Epithelial cell of proximal tubule (primary cell): ENCODE results near the gene STIM2. TPM values are rescaled to one million over a fixed set of nuclear protein-coding genes. Genes with fewer than 3 reads are reported as not detected.

Source experiments
- DNase-seq: peaks from one replicate; pipeline ENCODE4 v3.0.0-alpha.2; 2011; ENCODE audit warnings: low read depth
- H3K4me3 ChIP-seq: 2 replicates; pipeline ENCODE4 v1.5.1; 2011; ENCODE audit warnings: low read depth, mild to moderate bottlenecking, low read length
- total RNA-seq: library from RNA; depleted of rRNA; stranded (reverse); fragments of >200 nt; gene quantifications from 2 replicates; pipeline ENCODE4 v1.2.3, GENCODE V29; 2015
- TF ChIP-seq, protein P1 (sequence below): conservative IDR thresholded peaks from 2 replicates; pipeline ENCODE4 v1.5.1; 2012; ENCODE audit warnings: low read depth, mild to moderate bottlenecking, low read length

STIM2 gene
- total RNA-seq, 1 donor from 2014 or later = 7.0 TPM

DNA sequence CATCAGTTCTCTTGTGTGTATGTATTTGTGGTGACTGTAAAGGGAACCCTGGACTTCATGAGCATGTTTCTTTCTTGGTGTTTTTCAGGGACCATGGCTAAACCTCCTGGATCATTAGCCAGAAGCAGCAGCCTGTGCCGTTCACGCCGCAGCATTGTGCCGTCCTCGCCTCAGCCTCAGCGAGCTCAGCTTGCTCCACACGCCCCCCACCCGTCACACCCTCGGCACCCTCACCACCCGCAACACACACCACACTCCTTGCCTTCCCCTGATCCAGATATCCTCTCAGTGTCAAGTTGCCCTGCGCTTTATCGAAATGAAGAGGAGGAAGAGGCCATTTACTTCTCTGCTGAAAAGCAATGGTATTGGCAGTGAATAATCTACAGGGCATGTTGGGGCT, 157.0 kb downstream of the STIM2 start:
- no peak overlapping the region for H3K4me3 ChIP-seq

DNA sequence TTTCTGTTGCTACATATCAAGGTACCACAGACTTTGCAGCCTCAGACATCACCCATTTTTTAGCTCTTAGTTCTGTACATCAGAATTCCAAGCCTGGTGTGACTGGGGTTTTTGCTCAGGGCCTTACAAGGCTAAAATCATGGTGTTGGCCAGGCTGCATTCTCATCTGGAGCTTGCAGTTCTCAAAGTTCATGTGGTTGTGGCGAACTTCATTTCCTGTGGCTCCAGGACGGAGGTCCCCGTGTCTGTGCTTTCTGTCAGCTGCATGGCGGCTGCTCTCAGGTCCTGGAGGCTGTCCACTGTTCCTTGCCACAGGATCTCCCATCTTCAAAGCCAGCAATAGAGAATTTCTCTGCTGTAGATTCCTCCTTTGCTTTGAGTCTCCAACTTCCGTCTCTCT, 157.4 kb downstream of the STIM2 start:
- no peak for DNase-seq
- TF ChIP-seq, protein P1, sequence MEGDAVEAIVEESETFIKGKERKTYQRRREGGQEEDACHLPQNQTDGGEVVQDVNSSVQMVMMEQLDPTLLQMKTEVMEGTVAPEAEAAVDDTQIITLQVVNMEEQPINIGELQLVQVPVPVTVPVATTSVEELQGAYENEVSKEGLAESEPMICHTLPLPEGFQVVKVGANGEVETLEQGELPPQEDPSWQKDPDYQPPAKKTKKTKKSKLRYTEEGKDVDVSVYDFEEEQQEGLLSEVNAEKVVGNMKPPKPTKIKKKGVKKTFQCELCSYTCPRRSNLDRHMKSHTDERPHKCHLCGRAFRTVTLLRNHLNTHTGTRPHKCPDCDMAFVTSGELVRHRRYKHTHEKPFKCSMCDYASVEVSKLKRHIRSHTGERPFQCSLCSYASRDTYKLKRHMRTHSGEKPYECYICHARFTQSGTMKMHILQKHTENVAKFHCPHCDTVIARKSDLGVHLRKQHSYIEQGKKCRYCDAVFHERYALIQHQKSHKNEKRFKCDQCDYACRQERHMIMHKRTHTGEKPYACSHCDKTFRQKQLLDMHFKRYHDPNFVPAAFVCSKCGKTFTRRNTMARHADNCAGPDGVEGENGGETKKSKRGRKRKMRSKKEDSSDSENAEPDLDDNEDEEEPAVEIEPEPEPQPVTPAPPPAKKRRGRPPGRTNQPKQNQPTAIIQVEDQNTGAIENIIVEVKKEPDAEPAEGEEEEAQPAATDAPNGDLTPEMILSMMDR = no peak
- H3K4me3 ChIP-seq = no peak overlapping the region

More for the DNA sequence above, 157.0 kb downstream of the STIM2 start:
- no peak for DNase-seq
- TF ChIP-seq, protein P1 = no peak

DNA sequence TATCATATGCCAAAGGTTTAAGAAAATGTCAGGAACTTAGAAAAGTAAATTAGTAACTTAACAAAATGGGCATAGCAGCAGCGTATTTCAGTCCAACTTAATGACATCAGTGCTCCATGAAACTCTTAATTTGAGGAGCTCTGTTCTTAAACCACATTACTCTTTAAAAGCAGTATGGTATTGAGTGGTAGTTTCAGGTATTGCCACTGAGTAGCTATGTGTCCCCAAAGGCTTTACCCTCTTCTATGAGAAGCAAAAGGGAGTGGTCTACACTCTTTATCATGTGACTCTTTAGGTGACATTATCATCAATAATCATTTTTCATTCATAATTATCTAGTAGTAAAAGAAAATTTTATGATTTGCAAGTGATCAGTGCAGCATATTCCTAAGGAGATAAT, 158.3 kb downstream of the STIM2 start:
- TF ChIP-seq, protein P1 = no peak
- no peak overlapping the region for H3K4me3 ChIP-seq

DNA sequence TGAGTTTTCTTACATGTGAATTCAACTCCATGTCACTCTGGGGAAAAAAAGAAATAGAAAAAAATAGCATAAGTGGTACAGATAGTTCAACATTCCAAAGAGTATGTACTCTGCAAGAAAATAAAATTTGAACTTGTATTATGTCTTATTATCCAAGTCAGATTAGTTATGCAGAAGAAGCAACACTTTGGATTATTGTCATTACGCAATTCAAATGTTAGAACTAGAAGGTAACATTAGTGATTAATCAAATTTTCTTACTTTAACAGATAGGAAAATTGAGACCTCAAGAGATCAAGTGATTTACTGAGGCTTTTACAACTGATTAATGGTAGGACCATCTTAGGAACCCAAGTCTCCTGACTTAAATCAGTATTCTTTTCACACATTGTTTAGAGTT, 159.1 kb downstream of the STIM2 start:
- DNase-seq = no peak
- TF ChIP-seq, protein P1 = no peak
- no peak overlapping the region for H3K4me3 ChIP-seq

More for the DNA sequence above, 158.3 kb downstream of the STIM2 start:
- DNase-seq = no peak

DNA sequence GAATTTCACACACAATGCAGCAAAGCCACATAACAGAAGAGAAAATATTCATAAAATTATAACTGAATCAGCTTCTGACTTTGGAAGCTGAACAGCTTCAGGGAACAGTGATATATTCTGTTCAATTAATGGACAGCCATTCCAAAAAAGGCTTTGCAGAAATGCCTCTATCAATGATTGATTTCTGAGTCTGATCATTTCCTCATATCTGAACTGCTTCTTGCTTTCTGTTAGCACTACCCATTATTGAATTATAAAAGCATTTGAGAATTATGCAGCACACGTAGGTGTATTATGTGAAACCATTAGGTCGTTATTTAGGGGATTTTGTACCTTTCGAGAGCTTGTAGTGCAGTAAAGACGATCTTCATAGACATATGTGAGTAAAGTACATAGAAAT, 159.6 kb downstream of the STIM2 start:
- no peak for DNase-seq
- no peak overlapping the region for H3K4me3 ChIP-seq
- TF ChIP-seq, protein P1 = no peak

DNA sequence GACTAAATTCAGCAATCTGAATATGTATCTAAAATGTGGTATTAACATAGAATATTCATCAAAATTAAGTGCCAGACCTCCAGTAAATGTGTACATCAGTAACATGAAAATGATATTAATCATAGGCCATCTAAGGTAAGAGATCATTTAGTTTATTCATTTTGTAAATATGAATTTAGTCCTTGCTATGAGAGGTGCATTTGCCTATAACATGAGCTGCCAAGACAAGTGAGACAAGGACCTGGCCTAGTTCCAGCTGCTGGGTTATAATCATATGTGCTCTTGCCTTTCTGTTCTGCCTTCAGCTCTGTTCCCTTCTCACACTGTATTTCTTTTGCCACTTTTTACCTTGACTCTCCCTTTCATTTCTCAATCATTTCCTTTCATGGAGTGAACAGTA, 160.0 kb downstream of the STIM2 start:
- TF ChIP-seq, protein P1 = no peak
- H3K4me3 ChIP-seq = no peak overlapping the region
- no peak for DNase-seq

DNA sequence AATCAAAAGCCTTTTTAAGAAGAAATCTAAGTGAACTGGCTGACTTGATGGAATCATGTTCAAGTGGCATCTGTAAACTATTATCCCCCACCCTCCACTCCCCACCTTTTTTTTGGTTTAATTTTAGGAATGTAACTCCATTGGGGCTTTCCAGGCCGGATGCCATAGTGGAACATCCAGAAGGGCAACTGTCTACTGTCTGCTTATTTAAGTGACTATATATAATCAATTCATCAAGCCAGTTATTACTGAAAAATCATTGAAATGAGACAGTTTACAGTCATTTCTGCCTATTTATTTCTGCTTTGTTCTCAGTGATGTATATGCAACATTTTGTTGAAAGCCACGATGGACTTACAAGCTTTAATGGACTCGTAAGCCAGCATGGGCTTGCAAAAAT, 162.3 kb downstream of the STIM2 start:
- no peak for DNase-seq
- no peak overlapping the region for H3K4me3 ChIP-seq
- TF ChIP-seq, protein P1 = no peak
